Head of caudate nucleus (tissue), 42 donors: ENCODE data around the gene S100G.

Experiments used
- DNase-seq, 42 donors: peaks; one replicate each; pipeline versions ENCODE4 v3.0.0 to v3.0.0-alpha.2; 2020 to 2021; ENCODE audit warnings: mixed read lengths in 7 of 42
- intact Hi-C: fragments of 100-400 bp; cut with DNase I; formaldehyde crosslinking; loops from one replicate; pipeline ENCODE4 v1.15.0; 2022

S100G gene

GRCh38 chrX:16700734-16701133 is 50.8 kb downstream of the S100G start:
- intact Hi-C loops = no loop called here
- DNase-seq = no peak

- intact Hi-C loops = no loop called here
Observed at GRCh38 chrX:16702700-16703599, 53.0 kb downstream of the S100G start.

More at GRCh38 chrX:16702700-16703599, 53.0 kb downstream of the S100G start:
- no peak for DNase-seq
